Activated CD8-positive, alpha-beta memory T cell treated with anti-CD3 and anti-CD28 coated beads for 24 hours (primary cell): ENCODE measurements around the gene MSRB1.
"Not testable (repeated sequence)": the region's sequence is repeated elsewhere in the genome, so short reads cannot be mapped to it uniquely, and the experiment has no call there.

Experiments
- DNase-seq: peaks from one replicate; pipeline ENCODE4 v3.0.0-alpha.2; 2020

MSRB1 gene

DNA sequence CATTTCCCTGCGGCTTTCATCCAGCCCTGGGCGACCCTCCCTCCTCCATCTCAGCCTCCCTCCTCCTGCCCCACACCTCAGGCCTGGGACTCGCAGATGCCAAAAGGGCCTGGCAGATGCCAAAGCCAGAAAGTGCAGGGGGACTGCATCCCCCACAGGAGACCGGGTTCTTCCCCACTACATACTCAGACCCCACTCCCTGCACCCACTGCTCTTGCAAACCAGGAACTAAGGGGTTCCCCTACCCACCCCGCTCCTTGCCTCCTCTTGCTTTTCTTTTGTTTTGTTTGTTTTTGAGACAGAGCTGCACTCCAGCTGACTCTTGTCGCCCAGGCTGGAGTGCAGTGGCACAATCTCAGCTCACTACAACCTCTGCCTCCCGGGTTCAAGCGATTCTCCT is 28.0 kb downstream of the MSRB1 start:
- DNase-seq, result no peak

DNA sequence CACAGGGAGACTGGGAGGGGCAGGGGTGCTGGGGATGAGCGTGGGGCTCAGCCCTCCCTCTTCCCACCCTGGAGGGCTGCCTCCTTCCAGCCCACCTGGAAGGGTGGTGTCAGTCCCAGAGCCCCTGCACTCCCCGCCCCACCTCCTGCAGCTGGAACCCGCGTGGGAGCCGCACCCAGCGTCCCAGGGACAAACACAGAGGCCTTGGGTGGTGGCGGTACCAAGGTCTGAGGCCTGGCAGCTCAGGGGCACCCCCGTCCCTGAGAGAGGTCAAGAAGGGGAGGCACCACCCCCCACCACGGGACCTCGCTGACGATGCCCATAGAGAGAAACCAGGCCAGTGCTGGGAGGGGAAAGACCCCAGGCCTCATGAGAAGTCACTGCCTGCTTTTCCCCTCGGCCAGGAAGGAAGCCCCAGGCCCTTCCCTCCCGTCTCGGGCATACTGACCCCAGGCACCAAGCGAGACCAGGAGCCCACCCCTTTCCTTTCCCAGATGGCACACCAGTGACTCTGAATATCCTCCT is 28.9 kb downstream of the MSRB1 start:
- no peak for DNase-seq

GRCh38 chr16:1913327-1914083 is 29.5 kb downstream of the MSRB1 start:
- no peak for DNase-seq

GRCh38 chr16:1912215-1912543 is 30.8 kb downstream of the MSRB1 start:
- no peak for DNase-seq

- no peak for DNase-seq
Measured at GRCh38 chr16:1911467-1912214, 31.4 kb downstream of the MSRB1 start.

GRCh38 chr16:1909561-1910231 is 33.3 kb downstream of the MSRB1 start:
- DNase-seq, result no peak

DNA sequence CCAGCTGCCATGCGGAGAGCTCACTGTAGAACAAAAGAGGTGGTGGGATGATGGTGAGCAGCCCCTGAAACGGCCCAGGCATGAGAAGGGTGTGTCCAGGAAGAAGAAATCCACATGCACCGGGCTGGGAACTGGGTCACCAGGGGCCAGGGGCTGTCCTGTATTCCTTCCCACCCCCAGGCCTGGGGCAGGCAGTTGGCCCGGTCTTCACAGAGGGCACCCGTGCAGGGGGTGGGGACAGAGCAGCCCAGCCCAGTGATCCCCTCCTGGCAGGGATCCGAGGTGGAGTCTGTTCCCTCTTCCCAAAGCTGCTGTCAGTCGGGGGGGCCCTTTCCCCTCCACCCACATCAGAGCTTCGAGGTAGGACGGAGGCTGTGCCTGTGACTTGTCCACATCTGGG is 34.0 kb downstream of the MSRB1 start:
- DNase-seq, result no peak

GRCh38 chr16:1908184-1908583 is 34.8 kb downstream of the MSRB1 start:
- DNase-seq, result no peak

DNA sequence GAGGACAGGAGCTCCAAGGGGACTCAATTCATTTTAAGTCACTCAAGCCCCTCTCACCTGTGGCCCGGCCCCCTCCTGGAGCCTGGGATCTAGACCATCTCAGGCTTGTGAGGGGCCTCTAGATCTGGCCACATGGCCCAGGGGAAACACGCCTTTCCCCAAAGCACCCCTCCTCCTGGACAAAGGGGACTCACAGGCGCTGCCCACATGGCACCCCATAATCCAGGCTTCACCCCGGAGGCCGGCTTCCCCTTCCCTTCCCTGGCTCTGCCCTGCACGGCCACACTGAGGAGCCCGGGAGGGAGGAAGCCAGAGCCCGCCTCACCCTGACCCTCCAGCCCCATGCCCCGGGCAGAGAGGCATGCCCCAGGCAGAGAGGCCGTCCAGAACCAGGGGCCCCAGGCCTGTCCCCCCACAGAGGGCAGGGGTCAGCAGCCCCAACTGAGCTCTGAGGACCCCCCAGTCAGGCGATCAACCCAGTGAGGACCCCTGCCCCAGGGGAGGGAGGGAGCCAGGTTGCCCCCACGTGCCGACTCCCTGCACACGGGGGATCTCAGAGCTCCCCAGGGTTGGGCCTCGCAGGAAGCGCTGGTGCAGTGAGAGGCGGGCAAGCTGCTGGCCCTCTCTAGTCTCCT is 35.7 kb downstream of the MSRB1 start:
- no peak for DNase-seq

DNA sequence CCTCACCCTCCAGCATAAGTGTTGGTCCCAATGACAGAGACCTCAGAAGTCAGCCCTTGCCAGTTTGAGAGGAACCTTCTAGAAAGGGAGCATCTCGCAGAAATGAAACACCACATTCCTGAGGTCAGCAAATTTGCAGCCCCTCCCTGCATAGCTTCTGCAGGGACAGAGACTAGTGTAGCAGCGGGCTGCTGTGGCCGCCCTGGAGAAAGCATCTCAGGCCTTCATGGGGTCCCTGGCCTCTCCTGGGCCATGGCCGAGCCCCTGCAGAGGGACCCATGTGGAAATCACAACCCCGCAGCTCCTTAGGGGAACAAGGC is 36.2 kb downstream of the MSRB1 start:
- no peak for DNase-seq

DNA sequence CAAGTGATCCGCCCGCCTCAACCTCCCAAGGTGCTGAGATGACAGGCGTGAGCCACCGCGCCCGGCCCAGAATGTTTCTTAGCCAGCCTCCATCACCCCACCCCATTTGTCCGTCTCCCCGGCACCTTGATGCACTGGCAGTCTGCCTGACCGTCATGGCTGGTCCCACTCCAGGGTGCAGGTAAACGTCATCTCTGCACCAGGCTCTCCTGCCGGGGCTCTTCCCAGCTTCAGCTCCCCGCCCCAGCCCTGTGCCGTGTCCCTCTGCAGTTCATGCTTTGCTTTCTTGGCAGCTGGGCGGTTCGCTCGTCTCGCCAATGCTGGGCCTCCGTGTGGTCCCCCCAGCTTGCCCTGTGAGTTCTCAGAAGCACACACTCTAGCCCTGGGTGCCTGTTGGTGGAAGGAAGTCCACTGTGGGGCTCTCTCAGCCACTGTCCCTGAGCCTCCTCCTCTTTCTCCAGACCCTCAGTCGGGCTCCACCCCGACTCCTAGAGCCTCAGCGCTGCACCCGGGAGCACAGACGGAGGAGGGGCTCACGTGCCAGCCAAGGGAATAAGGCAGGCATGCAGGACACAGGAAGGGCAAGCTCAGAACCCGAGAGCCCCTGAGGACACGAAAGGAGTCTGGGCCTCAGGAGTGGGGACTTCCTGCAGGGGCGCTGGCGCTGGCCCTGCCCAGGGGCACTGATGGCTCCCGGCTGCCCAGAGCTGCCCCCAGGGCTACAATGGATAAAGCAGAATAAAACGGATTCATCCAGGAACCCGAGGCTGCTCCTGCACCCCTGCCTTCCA is 36.7 kb downstream of the MSRB1 start:
- no peak for DNase-seq

- no peak for DNase-seq
Measured at GRCh38 chr16:1903845-1904840, 38.9 kb downstream of the MSRB1 start.

DNA sequence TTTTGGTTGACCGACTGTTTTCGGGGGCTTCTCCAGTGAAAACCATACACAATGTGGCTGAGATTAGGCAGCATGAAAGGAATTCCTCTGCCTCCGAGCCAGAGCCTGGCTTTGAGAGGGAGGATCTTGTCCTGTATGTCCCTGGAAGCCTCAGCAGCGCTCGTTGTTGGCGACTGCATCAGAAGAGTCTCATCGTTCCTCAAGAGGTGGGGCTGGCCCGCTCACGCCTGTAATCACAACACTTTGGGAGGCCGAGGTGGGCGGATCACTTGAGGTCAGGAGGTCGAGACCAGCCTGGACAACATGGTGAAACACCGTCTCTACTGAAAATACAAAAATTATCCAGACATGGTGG is 39.8 kb downstream of the MSRB1 start:
- DNase-seq, result no peak

DNA sequence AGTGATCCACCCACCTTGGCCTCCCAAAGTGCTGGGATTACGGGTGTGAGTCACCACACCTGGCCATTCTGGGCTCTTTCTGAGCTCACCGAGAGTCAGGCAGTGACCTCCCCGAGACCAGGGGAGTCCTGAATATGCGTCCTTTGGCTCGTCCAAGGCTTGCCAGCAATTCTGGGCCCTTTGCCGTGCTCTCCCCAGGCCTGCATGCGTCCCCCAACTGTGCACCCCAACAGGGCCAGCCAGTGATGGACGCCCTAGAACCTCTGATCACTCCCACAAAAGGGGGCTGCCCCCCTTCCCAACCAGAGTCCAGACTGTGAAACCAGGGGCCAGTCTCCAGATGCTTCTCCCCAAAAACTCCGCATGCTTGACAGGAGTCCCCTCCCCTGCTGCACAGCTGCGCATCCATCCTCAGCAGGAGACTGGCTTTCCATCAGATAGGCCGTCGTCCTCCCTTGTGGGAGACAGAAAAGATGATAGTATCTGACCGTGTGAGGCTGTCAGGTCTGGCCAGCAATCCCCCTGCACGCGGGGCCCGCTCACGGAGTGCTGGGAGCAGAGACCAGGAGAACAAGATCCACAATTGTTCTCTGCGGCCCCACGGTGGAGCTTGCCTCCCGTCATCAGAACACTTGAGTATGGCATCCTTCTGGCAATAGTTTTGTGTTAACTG is 40.3 kb downstream of the MSRB1 start:
- no peak for DNase-seq

GRCh38 chr16:1900452-1900774 is 42.6 kb downstream of the MSRB1 start:
- DNase-seq, result no peak

DNA sequence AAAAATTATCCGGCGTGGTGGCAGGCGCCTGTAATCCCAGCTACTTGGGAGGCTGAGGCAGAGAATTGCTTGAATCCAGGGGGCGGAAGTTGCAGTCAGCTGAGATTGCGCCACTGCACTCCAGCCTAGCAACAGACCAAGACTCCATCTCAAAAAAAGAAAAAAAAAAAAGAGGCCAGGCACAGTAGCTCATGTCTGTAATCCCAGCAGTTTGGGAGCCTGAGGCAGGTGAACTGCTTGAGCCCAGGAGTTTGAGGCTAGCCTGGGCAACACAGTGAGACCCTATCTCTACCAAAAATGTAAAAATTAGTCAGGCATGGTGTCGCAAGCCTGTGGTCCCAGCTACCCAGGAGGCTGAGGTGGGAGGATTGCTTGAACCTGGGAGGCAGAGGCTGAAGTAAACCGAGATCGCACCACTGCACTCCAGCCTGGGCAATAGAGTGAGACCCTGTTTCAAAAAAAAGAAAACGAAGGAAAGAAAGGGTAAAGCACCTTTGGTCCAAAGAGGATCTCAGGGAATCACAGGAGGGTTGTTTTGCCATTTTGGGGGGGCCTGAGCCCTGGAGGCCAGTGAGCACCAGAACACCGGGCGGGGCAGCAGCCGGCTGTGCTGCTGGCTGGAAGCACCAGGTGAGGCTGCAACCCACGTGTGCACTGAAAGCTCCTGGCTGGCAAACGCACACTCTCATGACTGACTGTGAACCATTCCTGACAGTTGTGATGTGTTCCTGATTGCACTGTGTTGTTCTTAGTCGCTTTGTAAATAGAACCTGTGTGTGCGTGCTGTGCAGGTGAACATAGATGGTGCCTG is 43.2 kb downstream of the MSRB1 start:
- DNase-seq, result no peak

GRCh38 chr16:1897692-1898091 is 45.3 kb downstream of the MSRB1 start:
- not testable (repeated sequence) for DNase-seq

- DNase-seq, result no peak
Measured at GRCh38 chr16:1895949-1896675, 46.9 kb downstream of the MSRB1 start.

- no peak for DNase-seq
Measured at GRCh38 chr16:1895068-1895467, 47.9 kb downstream of the MSRB1 start.

DNA sequence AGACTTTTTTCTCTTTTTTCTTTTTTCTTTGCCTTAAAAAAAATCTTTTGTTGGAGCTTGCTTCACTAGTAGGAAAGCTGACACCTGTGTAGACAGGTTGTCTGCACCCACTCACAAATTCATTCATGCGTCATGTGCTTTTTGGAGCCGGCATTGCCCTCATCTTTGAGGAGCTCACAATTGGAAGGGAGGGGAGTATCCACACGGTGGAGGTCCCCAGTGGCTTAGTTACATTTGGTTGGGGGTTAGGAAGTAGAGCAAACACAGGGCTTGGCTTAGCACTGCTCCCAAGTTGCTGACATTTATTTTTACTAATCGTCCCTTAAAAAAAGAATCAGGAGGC is 52.3 kb downstream of the MSRB1 start:
- DNase-seq, result no peak
